WERI-Rb-1 (cell line): Measurements from ENCODE around the gene RBM17.
"Not testable (repeated sequence)": the region's sequence is repeated elsewhere in the genome, so short reads cannot be mapped to it uniquely, and the experiment has no call there.

Source experiments
- DNase-seq: peaks from one replicate; pipeline ENCODE4 v3.0.0-alpha.2; 2020
- H3K27ac ChIP-seq: fragments of 250-450 bp; sonication (Bioruptor Pico); 2 replicates; pipeline ENCODE4 v1.5.1; 2020; ENCODE audit warnings: mild to moderate bottlenecking, moderate library complexity
- H3K27me3 ChIP-seq: fragments of 250-450 bp; sonication (Bioruptor Pico); 2 replicates; pipeline ENCODE4 v1.5.1; 2021; ENCODE audit warnings: mild to moderate bottlenecking, low read depth, moderate library complexity; ENCODE audit not compliant: insufficient read depth, severe bottlenecking
- H3K36me3 ChIP-seq: fragments of 250-450 bp; sonication (Bioruptor Pico); 2 replicates; pipeline ENCODE4 v1.5.1; 2020; ENCODE audit warnings: mild to moderate bottlenecking, moderate library complexity
- H3K4me3 ChIP-seq: 2 replicates; pipeline ENCODE4 v1.5.1; 2011; ENCODE audit warnings: low read depth, mild to moderate bottlenecking, control low read depth, low read length
- H3K9me3 ChIP-seq: fragments of 250-450 bp; sonication (Bioruptor Pico); 2 replicates; pipeline ENCODE4 v1.5.1; 2021; ENCODE audit warnings: mild to moderate bottlenecking, moderate library complexity; ENCODE audit not compliant: severe bottlenecking
- TF ChIP-seq, protein P1 (sequence below): IDR thresholded peaks from 2 replicates; pipeline ENCODE4 v1.5.1; 2011; ENCODE audit warnings: low read depth, mild to moderate bottlenecking, control low read depth, inconsistent platforms, low read length

Gene RBM17

DNA sequence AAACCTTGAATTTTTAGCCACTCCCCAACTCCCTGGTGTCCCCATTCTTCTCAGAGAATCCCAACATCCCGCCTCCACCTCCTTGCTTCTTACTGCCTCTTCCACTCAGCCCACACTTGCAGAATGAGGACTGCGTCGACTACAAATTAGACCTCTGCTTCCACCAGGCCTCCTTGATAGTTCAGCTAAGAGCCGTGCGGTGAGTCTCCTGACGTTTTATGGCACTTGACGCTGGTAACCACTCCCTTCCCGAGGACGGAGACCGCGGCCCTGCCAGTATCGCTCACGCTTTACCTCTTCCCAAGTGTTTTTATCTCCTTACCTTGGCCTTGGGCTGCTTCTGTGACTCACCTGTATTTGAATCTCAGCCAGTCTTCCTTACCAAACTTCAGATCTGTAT lies 31.1 kb downstream of the RBM17 start:
- no peaks in the 10 kb centered on the region for H3K9me3 ChIP-seq
- peaks cover 4% of the 10 kb centered on the region for H3K36me3 ChIP-seq
- DNase-seq = no peak
- H3K27me3 ChIP-seq = no peaks in the 10 kb centered on the region
- H3K4me3 ChIP-seq = no peak overlapping the region
- H3K27ac ChIP-seq = no peak overlapping the region
- TF ChIP-seq, protein P1, sequence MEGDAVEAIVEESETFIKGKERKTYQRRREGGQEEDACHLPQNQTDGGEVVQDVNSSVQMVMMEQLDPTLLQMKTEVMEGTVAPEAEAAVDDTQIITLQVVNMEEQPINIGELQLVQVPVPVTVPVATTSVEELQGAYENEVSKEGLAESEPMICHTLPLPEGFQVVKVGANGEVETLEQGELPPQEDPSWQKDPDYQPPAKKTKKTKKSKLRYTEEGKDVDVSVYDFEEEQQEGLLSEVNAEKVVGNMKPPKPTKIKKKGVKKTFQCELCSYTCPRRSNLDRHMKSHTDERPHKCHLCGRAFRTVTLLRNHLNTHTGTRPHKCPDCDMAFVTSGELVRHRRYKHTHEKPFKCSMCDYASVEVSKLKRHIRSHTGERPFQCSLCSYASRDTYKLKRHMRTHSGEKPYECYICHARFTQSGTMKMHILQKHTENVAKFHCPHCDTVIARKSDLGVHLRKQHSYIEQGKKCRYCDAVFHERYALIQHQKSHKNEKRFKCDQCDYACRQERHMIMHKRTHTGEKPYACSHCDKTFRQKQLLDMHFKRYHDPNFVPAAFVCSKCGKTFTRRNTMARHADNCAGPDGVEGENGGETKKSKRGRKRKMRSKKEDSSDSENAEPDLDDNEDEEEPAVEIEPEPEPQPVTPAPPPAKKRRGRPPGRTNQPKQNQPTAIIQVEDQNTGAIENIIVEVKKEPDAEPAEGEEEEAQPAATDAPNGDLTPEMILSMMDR = no peak

DNA sequence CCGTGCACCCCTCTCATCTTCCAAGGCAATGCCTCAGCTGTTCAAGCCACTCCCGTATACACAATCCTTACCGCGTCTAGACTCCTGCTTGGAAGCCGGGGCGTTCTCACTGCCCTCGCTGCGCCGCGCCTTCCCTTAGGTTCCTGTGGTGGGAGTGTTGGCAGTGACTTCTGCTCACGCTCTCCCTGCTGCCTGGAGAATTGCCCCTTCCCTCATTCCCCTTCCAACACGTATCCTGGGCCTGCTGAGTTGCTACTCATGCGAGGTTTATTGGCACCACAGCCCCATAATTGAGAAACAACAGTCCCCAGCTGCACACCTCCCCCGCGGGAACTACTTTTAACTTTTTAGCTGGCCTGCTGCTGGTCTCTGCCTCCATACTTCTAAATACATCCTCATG lies 31.9 kb downstream of the RBM17 start:
- Histone ChIP-seq H3K27ac (no peak overlapping the region), H3K4me3 (no peak overlapping the region), H3K36me3 (no peaks in the 10 kb centered on the region; the same call in 1 of the 2 replicates), H3K27me3 (no peaks in the 10 kb centered on the region), H3K9me3 (no peaks in the 10 kb centered on the region)
- DNase-seq = no peak
- TF ChIP-seq, protein P1 = no peak

DNA sequence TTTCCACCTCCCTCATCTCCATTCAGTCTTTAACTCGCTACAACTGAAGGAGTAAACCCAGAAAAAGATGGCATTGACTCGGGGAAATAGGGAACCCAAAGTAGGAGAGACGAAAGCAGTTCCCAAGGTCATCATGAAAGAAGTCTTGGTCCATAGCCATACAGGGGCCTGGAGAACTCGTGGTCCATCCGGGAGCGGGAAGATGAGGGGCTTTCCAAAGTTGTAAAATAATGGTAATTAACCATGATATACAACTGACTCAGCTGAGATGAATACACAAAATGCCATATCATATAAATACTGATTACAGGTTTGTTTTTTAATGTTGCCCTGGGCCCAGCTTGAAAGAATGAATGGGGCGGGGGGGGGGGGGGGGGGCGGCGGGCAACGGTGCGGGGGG lies 32.3 kb downstream of the RBM17 start:
- H3K4me3 ChIP-seq = no peak overlapping the region
- no peak overlapping the region for H3K27ac ChIP-seq
- no peaks in the 10 kb centered on the region for H3K9me3 ChIP-seq
- no peaks in the 10 kb centered on the region; the same call in 1 of the 2 replicates for H3K36me3 ChIP-seq
- no peaks in the 10 kb centered on the region for H3K27me3 ChIP-seq
- no peak for DNase-seq
- TF ChIP-seq, protein P1 = no peak

DNA sequence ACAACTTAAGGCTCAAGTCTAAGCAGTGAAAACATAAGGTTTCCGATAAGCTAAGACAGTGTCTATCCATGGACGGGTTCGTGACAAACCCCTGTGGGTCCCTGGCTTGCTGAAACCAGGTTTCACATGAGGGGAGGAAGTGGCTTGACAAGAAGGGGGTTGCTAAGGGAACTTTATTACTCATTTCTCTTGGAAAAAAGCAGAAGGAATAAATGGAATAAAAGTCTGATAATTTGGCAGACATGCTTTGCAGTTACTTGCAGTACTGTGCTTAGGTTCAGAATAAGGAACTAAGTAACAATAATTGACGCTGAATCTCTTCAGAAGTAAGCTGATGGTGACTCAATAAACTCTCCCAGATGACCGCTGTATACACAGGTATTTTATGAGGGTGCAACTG lies 34.7 kb downstream of the RBM17 start:
- Histone ChIP-seq H3K9me3 (no peaks in the 10 kb centered on the region), H3K36me3 (no peaks in the 10 kb centered on the region), H3K4me3 (no peak overlapping the region), H3K27me3 (no peaks in the 10 kb centered on the region), H3K27ac (no peak overlapping the region)
- TF ChIP-seq, protein P1 = no peak
- no peak for DNase-seq

DNA sequence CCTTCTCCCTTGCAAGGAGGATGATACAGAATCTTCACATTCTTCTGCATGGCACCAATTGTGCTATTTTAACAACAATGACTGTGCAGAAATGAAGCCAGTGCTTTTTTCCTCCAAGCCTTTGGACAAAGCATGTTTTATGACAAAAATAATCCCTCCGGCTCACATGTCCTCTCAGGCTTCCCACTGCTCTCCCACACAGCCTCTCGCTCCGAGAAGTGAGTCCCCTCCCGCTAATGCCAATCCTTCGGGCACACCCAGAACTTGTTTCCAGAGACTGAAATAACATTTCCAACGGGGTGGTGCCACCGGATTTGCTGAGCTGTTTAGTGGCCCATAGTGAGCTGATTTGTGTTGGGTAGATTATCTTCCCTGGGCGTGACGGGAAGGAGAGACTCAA lies 35.8 kb downstream of the RBM17 start:
- Histone ChIP-seq H3K4me3 (no peak overlapping the region), H3K9me3 (no peaks in the 10 kb centered on the region), H3K27ac (no peak overlapping the region), H3K36me3 (no peaks in the 10 kb centered on the region), H3K27me3 (peaks cover 2% of the 10 kb centered on the region)
- TF ChIP-seq, protein P1 = no peak
- DNase-seq = no peak

DNA sequence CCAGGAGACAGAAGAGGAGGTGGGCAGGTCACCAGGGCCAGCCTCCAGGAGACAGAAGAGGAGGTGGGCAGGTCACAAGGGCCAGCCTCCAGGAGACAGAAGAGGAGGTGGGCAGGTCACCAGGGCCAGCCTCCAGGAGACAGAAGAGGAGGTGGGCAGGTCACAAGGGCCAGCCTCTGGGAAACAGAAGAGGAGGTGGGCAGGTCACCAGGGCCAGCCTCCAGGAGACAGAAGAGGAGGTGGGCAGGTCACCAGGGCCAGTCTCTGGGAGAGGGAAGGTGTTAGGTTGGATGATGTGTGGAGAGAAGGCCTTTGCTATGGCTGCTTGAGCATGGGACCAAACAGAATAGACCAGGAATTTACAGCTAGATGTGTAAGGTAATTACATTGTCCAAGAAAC lies 38.6 kb downstream of the RBM17 start:
- DNase-seq, H3K36me3 ChIP-seq, H3K9me3 ChIP-seq, H3K4me3 ChIP-seq, H3K27ac ChIP-seq: not testable (repeated sequence)
- H3K27me3 ChIP-seq = peaks cover 14% of the 10 kb centered on the region
